GF-D8 (cell line): ENCODE measurements around the gene MAP4K2.
A peak's percentile ranks its signal among the peaks of the same experiment; 100 is the strongest.

ENCODE experiments used
- DNase-seq: peaks from one replicate; lab custom pipeline; 2025; lab: John Stamatoyannopoulos, UW

MAP4K2 gene

DNA sequence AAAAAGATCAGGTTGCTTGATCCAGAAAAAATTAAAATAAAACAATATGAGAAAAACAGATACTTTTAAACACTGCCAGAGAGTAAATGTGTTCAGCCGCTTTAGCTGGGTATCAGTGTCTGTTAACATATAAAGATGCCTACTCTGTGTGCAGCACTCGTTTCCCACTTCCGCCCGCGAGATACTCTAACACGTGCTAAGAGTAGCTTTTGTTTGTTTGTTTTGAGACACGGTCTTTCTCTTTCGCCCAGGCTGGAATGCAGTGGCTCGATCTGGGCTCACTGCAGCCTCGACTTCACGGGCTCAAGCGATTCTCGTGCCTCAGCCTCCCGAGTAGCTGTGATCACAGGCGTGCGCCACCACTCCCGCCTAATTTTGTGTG lies 7.9 kb upstream of the MAP4K2 start:
- no peak for DNase-seq

DNA sequence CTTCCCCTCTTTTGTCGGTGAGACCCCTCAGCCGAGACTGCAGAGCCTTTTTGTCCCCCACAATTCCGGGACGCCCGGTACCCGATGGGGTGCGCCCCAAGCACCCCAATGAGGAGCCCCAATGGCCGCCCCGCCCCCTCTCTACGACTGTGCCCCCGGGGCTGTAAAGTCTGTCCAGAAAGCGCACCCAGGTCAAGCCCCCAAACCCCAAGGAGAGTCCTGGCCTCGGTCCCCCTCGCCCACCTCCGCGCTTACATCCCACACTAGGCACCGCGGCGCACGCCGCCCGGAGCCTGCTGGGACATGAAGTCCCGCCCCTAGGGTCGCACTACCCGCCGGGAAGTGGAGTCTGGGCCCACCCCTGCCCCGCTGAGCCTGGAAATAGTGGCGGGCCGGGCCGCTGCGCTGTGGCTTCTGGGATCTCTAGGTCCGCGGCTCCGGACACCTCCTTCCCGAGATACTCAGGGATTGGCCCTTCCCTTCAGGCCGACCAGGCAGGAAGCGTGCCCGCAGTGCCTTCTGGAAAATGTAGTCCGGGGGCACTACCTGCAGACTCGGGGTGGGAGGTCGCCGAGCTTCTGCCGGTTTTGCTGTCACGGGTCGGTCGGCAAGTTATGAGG lies 7.4 kb upstream of the MAP4K2 start, which contains the start of gene MEN1:
TSS of gene MEN1 (minus strand) at position 281 of the 620 bp plus-strand sequence. CDS start 442 bp downstream, outside the sequence.
- peak; percentile 88 for DNase-seq

DNA sequence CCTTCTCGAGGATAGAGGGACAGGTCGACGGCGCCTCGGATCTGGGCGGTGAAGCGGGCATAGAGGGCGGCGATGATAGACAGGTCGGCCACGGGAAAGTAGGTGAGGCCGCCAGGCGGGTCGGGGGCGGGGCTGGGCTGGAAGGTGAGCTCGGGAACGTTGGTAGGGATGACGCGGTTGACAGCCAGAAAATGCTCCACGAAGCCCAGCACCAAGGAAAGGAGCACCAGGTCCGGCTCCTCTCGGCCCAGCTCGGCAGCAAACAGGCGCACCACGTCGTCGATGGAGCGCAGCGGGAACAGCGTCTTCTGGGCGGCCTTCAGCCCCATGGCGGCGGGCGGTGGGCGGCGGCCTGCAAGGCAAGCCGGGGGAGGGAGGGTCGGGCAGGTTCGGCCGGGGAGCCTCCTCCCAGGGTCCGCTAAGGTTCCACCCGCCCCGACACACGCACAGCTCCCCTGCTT lies 6.8 kb upstream of the MAP4K2 start:
- no peak for DNase-seq

DNA sequence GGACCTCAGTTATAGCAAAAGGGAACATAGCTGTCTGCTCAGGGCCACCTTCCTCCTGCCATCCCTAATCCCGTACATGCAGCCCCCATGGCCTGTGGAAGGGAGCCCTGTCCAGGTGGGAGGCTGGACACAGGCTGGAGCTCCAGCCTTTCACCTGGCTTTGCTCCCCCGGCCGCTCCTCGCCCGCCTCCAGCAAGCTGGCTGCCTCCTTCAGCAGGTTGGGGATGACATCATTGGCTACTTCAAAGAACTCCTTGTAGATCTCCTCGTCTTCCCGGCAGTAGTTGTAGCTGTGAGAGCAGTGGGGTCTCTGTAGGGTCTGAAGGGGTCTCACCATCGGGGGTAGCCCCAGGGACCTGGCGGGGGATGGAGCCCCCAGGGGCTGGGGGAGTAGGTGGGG lies 2.5 kb upstream of the MAP4K2 start:
- no peak for DNase-seq

DNA sequence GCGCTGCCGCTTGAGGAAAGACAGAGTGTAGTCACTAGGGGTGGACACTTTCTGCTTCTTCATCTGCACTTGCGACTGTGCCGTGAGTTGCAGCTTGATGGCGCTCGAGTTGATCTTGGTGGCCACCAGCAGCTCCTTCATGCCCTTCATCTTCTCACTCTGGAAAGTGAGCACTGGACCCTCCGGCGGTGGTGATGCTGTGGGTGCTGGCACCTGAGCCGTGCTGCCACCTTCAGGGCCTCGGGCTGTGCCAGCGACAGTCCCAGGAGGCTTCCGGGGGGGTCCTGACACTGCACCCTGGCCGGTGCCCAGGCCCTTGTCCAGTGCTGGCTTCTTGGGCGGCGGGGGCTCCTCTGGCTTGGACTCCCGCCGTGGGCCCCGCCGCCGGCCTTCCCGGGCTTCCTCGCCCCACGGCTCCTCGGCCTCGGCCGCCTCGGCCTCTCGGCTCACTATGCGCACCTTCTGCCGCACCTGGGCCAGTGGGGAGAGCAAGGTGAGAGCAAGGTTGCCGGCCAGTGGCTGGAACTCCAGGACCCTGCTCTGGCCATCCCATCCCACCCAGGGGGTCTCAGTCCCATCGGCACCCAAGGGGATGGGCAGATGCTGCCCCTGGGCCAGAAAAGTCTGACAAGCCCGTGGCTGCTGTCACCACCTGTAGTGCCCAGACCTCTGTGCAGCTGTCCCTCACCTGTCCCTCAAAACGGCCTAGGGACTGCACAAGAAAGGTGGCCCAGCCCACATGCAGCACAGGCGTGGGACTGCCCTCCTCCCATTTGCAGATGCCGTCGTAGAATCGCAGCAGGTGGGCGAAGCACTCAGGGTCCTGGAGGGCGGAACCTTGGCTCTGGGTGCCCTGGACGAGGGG lies 1.6 kb upstream of the MAP4K2 start:
- DNase-seq = no peak

DNA sequence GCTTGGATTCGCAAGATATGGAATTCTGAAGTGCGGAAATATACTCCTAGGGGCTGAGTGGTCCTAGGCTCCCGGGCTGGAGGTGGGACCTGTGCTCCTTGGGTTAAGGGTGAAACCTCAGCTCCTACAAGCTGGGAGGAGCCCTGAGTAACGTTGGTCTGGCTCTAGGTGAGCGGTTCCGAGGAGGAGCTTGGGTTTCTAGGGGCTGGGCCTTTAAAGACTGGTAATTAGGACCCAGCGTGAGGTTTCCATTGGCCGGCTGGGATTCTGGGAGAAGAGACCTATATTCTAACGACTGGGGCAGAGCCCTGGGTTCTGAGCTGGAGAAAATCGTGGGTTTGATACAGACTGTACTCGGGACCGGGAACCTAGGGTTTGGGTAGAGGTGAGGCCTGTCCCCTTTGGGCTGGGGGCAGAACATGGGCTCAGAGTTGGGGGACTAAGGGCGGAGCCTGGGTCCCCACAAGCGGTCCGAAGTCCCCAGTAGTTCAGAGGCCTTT lies 882 bp upstream of the MAP4K2 start:
- DNase-seq = no peak

DNA sequence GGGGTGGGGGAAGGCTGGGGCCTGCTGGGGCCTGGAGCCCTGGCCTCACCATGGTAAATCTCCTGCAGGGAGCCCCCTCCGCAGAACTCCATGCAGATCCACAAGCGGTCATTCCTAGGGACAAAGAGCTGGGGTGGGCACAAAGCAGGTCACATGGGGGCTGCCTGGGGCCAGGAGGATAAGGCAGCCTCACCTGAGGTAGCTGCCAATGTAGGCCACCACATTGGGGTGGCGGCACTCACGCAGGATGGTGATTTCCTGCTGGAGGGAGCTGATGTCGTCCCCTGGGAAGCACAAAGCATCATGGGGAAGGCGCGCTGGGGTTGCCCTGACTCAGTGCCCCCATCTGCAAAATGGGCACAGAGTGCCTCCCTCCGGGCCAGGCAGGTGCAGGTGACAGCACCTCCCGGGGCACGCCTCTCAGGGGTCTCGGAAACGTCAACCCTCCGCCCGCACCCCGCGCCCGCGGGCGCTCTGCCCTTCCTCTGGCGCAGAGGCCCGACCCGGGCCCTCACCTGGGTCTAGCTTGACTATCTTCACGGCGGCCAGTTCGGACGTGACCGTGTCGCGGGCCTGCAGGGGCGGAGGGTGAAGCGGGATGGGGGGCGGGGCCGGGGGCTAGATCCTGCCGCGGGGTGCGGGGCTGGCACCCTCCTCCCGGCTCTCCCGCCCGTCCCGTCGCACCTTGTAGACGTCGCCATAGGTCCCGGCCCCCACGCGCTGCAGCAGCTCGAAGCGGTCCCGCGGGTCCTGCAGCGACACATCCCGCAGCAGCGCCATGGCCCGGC lies 450 bp downstream of the MAP4K2 start:
- no peak for DNase-seq

DNA sequence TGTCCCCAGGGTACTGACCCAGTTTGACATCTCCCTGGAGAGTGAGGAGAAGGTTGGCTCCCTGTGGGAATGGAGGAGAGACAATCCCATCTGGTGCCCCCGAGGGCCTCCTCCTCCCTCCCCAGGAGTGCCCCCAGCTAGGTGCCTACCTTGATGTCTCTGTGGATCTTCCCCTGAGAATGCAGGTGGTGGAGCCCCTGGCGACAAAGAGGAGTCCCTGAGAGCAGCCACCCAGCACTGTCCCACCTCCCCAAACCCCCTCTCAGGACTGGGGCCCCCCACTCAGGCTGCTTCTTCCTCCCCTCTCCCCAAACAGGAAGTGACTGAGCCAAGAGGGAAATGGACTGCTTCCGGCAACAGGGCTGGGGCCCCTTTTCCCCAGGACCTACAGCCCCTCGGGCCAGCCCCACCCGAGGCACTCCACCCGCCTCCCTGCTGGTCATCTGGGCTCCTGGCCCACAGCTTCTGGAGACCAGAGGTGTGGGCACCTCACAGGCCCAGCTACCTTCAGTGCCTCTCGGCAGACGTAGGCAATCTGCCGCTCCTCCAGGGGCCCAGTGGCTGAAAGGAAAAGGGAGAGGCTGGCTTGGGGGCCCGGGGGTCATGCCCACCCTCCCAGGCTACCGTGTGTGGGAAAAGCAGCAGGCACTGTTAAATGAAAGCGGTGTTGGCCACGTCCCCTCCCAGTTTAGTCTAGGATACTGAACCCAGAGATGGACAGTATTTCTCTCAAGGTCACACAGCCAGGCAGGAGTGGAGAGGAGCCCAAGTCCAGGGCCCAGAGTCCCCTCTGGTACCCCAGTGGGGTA lies 1.2 kb downstream of the MAP4K2 start:
- no peak for DNase-seq

DNA sequence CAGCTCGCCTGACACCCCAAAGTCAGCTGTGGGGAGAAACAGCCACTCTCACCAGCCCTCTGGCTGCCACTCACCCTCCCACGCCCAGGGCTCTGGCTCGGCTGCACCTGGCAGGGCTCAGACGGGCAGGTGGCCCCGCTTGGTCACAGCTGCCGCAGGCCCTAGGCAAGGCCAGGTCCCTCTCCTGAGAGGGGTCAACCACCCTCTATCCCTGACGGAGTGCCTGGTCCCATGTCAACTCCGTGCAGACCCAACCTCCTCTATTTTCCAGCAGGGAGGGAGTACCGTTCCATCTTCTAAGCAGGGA lies 1.9 kb downstream of the MAP4K2 start:
- no peak for DNase-seq

DNA sequence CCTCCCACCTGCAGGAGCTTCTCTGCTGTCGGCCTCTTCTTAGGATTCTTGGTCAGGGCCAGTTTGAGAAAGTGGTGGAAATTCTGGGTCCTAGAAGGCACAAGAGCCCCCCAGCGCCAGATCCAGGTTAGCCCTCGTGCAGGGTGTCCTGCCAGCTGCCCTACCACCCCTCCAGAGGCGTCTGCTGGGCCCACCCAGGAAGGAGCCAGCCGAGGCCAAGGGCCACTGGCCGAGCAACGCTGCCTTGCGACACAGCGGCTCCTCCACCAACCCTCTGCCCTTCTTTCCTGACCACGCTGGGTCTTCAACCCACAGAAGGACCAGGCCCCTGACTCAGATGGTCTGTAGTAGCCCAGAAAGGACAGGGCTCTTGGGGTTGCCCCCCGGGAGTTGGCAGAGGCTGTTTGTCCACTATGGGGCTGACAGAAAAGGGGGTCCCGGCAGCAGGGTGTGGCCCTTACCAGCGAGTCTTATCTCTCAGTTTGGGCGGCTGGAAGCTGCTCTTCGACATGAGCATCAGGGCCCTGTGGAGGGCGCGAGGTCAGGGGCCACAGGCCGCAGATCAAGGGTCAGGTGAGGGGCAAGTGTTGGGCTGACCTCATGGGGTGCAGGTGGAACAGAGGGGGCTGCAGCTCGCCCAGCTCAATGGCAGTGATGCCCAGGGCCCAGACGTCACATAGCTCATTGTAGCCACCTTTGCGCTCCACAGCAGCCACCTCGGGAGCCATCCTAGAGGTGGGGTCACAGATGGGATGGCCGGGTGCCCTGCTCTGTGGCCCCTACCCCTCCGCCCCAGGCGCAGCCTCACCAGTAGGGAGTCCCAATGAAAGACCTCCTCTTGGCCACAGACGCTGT lies 2.5 kb downstream of the MAP4K2 start:
- no peak for DNase-seq

DNA sequence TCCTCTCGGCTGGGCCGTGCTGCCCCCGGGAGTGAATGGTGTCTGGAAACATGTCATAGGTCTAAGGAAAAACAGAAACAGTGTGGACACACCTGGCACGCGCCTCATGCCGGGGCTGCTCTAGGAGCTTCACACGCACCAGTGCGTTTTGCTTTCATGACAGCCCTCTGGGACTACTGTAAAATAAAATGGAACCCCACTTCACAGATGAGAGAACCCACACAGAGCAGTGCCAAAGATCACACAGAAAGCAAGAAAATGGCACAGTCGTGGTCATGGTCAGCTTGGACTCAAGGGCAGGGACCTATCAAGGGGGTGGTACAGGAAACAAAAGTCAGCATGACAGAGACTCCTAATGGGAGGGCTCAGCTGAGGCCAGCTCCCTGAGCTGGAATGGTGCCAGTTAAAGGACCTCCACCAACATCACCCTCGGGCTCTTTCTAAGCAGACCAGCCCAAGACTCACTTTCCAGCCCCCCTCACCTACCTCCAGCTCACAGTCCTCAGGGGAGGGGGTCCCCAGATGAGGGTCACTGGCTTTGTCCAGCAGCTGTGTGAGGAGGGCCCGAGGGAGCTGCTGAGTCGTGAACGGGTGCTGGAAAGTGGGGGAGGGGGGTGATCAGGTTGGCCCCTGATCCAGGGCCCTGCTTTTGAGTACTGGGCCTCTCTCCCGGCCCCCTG lies 3.3 kb downstream of the MAP4K2 start:
- no peak for DNase-seq

DNA sequence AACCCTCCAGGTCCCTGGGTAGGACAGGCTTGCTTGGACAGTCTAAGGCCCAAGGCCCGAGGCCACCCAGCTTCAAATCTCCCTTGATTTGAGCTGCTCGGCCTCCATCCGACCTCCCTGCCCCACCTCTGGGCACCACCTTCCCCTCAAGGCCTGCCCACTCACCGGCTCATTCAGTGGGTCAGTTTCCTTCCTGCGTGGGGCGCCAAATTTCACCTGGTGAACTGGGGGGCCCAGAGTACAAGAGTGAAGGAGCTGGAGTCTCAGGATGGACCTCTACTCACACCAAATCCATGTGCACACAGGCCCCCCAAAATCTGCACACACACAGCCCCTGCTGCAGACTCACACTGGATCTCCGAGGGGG lies 3.8 kb downstream of the MAP4K2 start:
- no peak for DNase-seq

DNA sequence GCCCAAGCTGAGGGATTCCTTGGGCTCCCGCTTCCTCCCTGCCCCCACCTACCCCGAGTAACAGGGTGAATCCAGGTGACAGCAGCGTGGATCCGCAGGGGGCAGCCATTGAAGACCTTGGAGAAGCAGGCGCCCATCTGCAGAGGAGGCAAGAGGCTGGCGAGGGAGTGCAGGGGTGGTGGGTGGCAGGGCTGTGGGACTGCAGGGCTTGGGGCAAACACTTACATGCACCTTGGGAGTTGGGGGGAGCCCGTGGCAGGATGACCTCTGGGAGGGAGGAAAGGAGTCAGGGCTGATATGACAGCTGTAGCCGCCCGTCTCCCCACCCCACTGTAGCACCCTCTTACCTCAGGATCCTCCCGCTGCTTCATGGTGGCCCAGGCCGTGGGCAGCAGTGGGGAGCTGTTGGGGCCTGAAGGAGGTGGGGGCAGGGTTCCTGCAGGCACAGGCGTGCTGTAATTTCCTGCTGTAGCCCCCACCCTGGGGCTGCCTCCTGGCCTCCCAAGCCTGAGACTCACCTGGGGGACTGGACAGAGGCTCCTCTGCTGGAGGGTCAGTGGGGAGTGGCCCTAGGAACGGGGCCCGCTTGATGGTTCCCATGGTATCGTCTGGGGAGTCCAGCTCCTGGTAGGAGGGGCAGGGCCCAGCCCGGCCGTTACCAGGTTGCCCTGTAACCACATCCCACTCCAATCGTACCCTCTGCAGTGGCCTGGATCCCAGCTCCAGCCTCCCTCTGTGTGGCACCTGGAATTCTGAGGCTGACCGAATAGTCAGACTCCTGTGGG lies 6.1 kb downstream of the MAP4K2 start:
- no peak for DNase-seq

DNA sequence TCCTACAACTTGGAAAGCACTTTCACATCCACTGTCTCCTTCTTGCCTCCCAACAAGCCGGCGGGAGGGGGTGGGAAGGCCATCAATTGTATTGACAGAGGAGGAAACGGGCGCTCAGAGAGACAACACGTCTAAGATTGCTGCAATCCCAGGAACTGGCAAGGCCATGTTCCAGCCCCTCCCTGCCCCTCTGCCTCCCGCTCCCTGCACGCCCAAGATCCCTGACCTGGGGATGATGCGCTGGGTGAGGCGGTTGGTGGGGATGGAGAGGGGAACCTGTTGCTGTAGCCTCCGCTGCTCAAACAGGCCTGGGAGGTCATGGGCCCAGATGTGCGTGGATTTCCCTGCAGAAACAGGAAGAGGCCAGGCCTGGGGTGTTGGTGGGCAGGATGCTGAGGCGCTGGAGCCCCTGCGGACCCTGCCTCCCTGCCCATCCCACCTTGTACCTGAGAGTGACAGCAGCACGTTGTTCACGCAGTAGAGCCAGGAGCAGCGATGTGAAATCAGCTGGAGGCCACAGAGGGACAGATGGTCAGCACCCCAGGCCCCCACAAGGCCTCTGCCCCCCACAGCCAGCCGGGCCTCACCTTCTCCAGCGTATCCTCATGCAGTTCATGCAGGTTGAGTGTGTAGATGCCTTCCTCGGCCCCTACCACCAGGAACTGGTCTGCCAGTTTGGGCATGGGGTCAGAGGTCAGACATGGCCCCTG lies 6.8 kb downstream of the MAP4K2 start:
- no peak for DNase-seq

DNA sequence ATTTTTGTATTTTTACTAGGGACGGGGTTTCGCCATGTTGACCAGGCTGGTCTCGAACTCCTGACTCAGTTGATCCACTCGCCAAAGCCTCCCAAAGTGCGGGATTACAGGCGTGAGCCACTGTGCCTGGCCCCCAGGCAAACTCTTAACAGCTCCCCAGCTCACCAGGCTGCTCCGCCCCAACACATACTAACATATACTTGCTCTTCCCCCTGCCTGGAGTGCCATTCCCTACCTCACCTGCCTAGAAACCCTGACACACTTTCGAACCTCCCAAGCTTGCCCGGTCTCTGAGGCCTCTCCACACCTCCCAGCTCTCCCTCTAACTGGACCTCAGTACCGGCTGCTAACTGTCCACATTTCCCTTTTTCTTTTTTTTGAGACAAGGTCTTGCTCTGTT lies 8.5 kb downstream of the MAP4K2 start:
- DNase-seq = no peak

DNA sequence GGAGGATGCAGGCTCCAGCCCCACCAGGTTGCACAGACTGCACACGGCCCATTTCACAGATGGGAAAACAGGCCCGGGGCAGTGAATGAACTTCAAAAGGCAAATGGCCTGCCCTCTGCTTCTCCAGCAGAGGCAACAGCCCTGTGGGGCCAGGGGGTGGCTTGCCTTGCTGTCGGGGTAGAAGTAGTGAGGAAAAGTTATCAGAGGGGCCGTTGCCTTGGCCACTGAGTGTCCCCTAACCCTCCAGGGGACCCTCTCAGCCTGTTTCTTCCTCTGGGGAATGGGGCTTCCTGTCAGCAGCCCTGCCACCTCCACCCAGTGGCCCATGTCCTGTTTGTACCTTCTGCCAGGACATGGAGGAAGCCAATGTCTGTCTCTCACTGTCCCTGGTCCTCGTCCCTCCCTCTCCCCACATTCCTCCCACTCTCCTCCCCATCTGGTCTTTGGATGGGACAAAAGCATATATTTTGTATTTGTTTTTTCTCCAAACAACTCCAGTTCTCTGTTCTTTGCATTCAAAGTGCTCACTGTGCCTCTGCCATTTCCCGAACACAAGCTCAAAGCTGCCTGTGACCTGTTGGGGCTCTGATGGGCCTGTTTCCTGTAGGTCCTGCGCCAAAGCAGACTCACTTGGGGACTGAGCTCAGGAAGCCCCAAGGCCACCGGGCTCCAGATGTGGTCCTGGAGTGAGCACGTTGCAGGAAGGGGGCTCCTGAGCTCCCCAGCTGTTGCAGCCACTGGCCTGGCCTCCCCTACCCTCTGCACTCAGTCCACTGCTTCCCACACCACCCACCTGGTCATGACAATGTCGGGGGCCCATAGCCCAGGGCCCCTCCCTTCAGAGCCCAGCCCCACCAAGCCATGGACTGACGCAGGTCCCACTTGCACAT lies 9.5 kb downstream of the MAP4K2 start:
- DNase-seq = no peak

DNA sequence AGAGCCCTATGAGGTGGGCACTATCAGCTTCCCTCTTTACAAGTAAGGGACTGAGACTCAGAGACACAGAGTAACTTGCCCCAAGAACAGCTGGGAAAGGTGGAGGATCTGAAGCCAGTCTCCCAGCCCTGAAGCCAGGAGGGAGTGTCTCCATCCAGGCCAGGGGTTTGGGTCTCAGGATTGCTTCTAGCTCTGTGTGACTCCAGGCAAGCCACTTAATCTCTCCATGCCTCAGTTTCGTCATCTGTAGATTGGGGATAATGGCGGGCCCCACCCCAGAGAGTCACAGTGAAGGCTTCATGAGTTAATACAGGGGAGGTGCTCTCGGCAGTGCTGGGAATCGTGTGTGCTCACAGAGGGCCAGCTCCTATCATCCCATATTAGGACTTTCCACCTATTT lies 10.5 kb downstream of the MAP4K2 start:
- no peak for DNase-seq

DNA sequence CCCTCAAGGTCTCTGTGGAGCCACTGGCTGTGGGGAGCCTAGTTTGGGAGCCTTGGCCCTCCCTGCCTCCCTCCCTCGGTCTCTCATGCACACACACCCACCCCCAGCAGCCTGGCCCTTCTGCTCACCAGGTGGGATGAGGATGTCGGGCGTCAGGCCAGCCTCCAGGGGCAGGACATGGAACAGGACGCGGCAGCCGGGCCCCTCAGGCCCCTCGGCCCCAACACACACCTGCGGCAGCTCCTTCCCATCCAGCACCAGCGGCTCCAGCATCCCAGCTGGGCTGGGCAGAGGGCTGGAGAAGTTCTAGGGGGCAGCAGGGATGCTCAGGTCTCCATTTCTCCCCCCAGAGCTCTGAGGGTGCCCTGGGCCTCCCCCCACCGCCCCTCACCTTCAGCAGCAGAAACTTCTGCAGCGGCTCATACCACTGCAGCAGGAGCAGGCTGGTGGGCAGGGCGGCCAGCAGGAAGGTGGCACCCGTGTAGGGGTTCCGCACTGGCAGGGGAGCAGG lies 11.2 kb downstream of the MAP4K2 start:
- no peak for DNase-seq
